AG08396 (cell line): ENCODE results near the gene DHX9.
"Not testable (repeated sequence)": the region's sequence is repeated elsewhere in the genome, so short reads cannot be mapped to it uniquely, and the experiment has no call there.

Experiments
- DNase-seq: peaks from one replicate; pipeline ENCODE4 v3.0.0; 2012; ENCODE audit warnings: low spot score, mixed read lengths

Gene DHX9

GRCh38 chr1:182889997-182890396 is 50.9 kb downstream of the DHX9 start:
- DNase-seq: no peak

DNA sequence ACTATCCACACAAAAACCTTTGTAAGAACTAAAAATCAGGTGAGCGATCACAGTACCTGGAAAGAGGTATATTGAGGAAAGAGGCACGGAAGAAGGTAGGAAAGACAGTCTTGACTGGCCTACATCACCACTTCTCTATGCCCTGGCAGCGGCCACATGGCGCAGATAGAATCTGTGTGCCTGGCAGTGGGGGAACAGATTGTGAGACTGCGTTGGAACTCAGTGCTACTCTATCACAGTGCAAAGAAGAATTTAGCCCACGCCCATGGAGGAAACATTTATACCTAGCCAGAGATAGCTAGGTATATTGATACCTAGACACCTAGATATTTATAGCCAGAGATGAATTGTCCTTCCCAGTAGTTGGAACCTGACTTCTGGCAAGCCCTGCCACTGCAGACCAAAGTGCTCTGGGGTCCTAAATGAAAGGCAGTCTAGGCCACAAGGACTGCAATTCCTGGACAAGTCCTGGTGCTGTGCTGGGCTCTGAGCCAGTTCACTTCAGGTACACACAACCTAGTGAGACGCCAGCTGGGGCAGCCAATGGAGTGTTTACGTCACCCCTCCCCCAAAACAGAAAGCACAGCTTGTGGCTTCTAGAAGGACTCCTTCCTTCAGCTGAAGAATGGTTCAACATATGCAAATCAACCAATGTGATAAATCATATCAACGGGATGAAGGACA is 51.9 kb downstream of the DHX9 start:
- no peak for DNase-seq

DNA sequence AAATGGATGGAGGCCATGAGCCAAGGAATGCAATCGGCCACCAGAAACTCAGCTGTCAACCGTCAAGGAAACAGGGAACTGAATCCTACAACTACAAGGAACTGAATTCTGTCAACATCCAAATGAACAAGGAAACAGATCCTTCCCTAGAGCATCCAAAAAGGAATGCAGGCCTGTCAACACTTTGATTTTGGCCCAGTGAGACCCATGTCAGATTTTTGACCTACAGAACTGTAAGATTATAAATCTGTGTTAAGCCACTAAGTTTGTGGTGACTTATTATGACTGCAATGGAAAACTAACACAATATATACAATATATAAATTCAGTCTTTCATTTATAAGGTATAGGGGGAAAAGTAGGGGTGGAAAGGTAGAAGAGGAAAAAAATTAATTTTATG is 58.5 kb downstream of the DHX9 start:
- no peak for DNase-seq

- DNase-seq: not testable (repeated sequence)
Observed at GRCh38 chr1:182901946-182902345, 62.8 kb downstream of the DHX9 start.

DNA sequence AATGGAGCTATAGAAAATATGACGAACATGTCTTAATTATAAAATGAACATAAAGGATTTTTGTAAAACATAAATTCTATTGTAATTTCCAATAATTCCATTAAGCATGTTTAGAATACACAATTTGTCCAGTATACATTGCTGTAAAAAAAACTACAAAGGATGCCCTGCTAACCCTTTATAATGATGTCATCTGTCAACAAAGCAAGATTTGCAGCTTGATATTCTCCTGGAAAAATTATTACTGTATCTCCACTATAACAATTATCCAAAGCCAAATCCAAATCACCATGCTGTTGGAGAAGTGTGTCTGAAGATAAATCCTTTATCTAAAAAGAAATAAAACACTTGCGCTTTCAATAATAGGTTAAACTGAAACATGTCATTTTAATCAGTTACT is 66.2 kb downstream of the DHX9 start:
- no peak for DNase-seq

DNA sequence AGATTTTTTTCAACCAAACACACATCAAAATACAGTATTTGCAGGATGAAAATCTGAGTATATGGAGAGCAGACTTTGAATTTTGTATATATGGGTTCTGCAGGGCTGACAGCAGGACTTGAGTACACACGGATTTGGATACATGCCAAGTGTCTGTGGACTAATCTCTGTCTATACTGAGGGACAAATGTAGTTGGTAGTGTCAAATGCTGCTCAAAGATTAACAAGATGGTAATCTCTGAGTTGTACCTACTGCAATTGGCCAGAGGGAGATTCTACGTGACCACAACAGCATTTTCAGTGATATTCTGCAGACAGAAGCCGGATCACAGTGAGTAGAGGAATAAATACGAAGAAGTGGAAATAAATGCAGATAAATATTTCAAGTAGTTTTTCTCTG is 70.4 kb downstream of the DHX9 start:
- DNase-seq: no peak

DNA sequence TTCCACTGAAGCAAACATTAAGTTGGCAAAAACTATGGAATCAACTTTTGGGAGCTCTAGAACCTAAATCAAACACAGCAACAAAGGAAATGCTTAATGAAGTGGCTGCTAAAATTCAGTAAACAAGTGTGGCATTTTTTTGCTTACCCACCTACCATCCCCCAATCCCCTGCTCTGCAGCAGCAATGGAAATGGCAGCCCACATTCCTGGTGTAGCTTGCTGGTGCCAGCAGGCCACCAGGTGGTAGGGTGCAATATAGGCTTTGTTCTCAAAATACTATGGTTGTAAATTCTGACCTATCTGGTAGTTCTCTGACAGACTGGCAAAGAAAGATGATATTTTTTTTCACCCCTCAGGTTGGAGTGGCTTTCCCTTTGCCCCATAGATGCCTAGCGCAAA is 71.0 kb downstream of the DHX9 start:
- no peak for DNase-seq

DNA sequence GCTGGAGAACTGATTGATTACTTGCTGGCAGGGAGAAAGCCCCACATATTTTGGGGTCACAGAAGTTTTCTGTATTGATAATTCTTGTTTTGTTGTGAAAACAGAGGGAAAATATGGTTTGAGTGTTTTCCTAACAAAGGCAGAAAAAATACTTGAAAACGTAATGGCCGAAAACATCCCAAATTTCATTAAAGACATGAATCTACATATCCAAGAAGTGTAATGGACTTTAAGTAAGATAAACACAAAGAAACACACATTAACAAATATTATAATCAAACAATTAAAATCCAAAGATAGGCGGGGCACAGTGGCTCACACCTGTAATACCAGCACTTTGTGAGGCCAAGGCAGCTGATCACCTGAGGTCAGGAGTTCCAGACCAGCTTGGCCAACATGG is 74.3 kb downstream of the DHX9 start:
- DNase-seq: no peak

- DNase-seq: no peak
Observed at GRCh38 chr1:182917378-182917777, 78.2 kb downstream of the DHX9 start.

DNA sequence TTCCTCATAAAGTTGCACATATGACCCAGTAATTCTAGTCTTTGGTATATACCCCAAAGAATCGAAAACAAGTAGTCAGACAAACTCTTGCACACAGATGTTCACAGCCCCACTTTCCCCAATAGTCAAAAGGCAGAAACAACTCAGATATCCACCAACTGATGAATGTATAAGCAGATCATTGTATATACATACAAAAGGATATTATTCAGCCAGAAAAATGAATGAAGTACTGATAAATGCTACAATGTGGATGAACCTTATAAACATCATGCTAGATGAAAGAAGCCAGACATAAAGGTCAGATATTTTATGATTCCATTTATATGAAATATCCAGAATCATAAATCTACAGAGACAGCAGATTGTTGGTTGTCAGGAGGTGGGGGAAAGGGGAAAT is 86.5 kb downstream of the DHX9 start:
- DNase-seq: no peak

DNA sequence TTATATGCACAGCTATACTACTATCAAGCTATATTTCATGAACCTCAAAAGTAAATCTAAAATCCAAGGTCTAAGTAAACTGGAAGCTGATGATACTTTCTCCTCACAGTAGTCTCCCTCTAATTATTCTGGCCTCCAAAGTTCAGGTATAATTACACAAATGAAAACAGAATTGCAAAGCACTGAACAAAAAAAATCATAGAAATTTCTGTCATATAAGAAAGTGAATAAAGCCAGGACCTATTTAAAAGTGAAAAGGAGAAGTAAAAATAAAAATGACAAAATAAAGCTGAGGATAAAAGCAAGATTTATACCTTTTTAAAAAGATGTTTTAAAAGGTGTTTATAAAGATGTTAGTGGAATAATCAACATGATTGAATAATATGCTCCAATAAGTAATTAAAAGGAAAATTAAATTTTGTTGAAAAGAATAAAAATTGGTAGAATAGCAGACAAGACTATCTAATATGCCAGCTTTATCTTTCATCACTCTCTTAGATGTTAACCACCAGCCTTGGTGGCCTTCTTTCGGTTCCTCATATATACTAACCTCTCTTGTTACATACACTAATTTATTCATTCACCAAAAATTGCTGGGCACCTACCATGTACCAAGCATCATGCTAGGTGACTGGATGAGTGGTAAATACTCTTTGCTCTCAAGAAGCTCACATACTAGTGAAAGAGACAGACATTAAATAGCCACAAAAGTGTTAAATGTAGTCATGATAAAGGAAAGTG is 88.7 kb downstream of the DHX9 start:
- DNase-seq: no peak

GRCh38 chr1:182930985-182931384 is 91.8 kb downstream of the DHX9 start:
- DNase-seq: no peak

DNA sequence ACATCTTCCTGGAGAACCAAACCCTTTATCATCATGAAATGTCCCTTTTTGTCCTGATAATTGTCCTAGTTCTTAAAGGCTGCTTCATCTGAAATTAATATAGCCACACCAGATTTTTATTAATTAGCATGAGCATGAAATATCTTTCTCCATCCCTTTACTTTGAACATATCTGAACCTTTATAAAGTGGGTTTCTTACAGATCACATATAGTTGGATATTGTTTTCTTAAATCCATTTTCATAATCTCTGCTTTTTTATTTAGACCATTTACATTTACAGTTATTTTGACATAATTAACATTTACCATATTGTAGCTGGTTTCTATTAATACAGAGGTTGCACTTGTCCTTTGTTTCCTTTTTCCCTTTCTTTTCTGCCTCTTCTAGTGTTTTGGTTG is 96.6 kb downstream of the DHX9 start:
- no peak for DNase-seq
